ENCODE results near the gene DPEP2NB.

DNA sequence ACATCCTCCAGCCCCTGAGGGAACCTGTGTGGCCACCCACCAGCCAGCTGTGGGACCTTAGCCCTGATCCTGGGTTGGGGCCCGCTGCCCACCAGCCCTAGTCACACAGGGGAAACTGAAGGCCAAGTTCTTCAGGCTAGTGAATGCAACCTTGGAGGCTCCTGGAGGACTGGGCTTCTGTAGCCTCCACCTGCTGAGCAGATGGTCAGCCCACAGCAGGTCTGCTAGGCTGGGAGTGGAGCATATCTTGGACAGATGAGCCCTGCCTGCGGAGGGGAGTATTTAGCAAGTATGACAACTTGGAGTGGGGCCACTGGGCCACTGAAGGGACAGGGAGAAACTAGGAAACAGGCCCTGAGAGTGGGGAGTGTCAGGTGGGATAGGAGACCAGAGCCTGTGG, 39.5 kb downstream of the DPEP2NB start:
- TF ChIP-seq, protein P1, sequence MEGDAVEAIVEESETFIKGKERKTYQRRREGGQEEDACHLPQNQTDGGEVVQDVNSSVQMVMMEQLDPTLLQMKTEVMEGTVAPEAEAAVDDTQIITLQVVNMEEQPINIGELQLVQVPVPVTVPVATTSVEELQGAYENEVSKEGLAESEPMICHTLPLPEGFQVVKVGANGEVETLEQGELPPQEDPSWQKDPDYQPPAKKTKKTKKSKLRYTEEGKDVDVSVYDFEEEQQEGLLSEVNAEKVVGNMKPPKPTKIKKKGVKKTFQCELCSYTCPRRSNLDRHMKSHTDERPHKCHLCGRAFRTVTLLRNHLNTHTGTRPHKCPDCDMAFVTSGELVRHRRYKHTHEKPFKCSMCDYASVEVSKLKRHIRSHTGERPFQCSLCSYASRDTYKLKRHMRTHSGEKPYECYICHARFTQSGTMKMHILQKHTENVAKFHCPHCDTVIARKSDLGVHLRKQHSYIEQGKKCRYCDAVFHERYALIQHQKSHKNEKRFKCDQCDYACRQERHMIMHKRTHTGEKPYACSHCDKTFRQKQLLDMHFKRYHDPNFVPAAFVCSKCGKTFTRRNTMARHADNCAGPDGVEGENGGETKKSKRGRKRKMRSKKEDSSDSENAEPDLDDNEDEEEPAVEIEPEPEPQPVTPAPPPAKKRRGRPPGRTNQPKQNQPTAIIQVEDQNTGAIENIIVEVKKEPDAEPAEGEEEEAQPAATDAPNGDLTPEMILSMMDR (IDR thresholded peaks at IDR 0.05; ENCODE audit: low read depth, low read length) = no peak
- TF ChIP-seq EZH2phosphoT487 (IDR thresholded peaks at IDR 0.05; ENCODE audit: low read depth) = no peak

Measured in OCI-LY3 (cell line).